Stimulated activated CD4-positive, alpha-beta T cell treated with anti-CD3 and anti-CD28 coated beads, TNF-alpha, amount 100 ng/mL, for 48 hours (primary cell): ENCODE measurements around the gene LRRC74B.
"Not testable (repeated sequence)": the region's sequence is repeated elsewhere in the genome, so short reads cannot be mapped to it uniquely, and the experiment has no call there.

Experiments
- DNase-seq, 3 donors: peaks; one replicate each; pipeline ENCODE4 v3.0.0-alpha.2; 2020; ENCODE audit warnings: low read depth in 3 of 3

The LRRC74B gene

DNA sequence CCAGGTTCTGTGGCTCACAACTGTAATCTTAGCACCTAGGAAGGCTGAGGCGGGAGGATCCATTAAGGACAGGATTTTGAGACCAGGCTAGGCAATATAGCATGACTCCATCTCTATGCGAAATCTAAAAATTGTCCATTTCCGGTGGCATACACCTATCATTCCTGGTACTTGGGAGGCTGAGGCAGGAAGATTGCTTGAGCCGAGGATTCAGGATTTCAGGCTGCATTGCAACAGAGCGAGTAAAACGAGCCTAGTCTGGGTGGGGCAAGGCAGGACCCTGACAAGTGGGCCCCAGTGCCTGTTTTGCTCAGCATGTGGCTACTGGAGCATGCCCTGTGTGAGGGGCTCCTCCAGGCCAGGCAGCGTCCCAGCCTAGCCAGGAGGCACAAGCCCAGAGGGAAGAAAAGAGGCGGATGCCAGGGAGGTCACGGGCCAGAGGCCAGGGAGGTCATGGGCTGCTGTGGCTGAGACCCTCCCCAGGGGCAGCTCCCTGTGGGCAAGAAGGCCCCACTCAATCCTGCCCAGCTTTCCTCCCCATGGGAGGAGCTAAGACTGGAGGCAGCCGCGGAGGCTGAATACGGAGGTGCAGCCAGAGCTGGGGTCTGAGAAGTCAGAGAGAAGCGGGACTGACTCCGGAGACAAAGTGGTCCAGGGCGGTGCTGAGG is 8.4 kb downstream of the LRRC74B start:
- DNase-seq, result no peak

DNA sequence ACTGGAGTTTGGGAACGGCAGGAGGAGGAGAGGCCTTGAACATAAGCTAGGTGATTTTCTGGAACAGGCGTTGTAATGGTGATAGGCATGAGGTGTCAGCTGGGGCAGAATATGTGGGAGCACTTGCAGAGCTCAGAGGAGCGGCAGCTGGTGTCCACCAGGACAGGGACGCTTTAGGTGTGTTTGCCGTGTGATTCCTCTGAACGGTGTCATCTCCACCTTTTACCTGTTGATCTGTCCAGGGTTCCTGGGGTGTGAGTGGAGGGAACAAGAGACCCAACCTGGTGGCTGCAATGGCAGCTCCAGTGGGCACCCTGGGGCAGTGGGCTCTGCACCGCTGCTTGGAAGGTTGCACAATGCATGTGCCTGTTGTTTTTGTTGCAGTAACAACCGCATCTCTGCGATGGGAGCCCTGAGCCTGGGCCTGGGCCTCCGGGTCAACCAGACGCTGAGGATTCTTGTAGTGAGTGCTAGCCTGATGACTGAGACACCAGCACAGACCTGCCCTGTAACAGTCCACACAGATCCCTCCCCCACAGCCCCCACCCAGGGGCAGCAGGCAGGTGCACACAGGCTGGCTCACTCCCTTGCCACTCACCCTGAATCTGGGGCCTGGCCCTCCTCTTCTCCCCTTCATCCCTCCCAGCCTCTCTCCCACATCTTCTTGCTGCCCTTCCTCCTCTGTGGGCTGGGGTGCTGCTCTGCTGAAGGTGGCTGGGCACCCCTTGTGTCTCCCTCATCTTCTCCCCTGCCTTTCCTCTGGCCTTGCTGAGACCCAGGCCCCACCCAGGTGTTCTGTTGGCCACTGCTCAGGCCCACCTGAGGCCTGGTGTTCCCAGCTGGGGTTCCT is 9.2 kb downstream of the LRRC74B start:
- no peak for DNase-seq

DNA sequence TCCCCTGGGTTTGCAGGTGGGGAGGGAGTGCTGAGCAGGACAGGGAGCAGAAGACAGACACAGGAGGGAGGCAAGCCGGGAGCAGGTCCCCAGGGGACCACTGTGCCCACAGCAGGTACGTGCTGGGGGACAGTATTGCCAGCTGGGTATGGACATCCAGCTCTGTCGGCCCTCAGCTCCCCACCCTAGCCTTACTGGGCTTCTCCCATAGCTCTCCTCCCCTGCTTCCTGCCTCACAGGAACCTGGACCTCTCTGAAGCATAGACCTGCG is 9.8 kb downstream of the LRRC74B start:
- no peak for DNase-seq

DNA sequence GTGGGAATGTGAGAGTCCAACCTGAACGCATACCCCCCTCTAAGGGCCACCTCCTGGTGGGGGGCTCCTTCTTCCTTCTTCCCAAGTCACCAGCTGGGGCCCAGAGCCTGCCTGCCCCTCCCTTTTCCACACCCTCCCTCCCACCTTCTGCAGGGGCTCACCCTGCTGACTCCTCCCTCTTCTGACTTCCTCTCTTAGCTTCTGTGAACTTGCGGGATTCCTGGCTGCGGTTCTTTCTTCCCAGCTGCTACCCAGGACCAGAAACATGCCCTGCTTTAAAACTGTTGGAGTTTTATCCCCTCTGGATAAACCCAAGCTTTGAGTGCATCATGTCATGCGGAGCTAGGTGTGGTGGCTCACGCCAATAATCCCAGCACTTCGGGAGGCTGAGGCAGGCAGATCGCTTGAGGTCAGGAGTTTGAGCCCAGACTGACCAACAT is 10.2 kb downstream of the LRRC74B start:
- no peak for DNase-seq

DNA sequence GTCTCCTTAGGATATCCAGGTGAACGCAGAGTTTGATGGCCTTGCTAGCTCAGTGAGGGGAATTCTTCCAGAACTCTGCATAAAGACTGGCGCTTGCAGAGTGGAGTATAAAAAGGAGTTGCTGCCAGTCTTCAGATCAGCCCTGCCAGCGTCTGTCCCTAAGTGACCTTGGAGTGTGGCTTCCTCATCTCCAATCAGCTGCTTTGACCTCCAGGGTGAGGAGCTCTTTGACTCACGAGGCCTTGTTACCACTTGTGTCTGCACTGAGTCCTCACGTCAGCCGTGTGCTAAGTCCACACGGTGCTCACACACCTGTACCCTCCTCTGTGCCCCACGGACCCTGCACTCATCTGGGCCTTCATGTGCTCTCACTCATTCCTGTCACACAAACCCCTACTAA is 14.6 kb downstream of the LRRC74B start:
- DNase-seq, result not testable (repeated sequence)

DNA sequence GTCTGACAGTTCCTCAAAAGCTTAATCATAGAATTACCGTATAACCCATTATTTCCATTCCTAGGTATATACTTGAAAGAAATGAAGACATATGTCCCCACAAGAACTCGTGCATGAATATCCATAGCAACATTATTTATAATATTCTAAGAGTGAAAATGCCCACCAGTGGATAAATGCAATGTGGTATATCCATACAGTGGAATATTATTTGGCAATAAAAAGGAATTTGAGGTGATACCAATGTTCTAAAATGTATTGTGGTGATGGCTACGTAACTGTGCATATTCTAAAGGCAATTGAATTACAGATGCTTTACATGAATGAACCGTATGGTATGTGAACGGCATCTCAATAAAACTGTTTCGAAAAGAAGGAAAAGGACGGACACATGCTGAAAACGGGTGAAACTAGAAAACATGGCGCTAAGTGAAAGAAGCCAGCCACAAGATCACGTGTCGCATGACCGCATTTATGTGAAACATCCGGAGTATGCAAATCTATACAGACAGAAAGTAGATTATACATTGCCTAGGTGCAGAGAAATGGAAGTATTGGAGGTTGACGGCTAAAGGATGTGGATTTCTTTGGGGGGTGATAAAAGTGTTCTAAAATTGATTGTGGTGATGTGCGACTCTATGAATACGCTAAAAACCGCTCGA is 16.0 kb downstream of the LRRC74B start:
- not testable (repeated sequence) for DNase-seq

DNA sequence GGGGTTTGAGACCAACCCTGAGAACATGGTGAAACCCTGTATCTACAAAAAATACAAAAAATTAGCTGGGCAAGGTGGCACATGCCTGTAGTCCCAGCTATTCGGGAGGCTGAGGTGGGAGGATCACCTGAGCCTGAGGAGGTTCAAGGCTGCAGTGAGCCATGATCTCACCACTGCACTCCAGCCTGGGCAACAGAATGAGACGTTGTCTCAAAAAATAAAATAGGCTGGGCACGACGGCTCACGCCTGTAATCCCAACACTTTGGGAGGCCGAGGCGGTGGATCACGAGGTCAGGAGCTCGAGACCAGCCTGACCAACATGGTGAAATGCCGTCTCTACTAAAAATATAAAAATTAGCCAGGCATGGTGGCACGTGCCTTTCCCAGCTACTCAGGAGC is 18.7 kb downstream of the LRRC74B start:
- DNase-seq, result not testable (repeated sequence)

DNA sequence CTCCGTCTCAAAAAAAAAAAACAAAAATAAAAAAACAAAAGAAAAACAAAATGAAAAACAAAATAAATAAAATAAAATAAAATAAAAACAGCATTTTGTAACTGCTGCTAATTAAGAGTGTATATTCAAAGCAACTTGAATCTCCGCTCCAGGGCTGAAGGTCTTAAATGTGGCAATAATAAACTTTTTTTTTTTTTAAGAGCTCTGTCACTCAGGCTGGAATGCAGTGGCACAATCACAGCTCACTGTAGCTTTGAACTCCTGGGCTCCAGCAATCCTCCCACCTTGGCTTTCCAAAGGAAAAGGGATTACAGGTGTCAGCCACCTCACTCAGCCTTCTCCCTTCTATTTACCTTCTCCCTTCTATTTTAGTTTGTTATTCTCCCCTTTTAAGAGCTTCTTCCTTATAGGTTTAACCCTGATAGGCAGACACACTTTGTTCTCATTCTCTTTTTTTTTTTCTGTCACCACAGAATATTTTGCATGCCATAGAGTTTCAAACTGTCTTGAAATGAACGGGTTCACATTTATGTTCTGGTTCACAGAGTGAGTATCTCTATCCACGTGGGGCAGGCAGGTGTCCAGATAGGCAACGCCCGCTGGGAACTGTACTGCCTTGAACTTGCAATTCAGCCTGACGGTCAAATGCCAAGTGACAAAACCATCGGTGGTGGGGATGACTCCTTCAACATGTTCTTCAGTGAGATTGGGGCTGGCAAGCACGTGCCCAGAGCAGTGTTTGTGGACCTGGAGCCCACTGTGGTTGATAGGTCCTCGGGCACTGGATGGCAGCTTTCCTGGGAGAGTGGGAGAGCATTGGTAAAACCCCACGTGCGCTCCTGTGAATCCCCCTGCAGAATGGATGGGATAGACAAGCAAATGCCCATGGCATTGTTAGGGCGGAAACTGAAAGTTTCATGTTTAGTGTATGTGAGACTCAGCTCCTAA is 19.4 kb downstream of the LRRC74B start:
- no peak for DNase-seq

DNA sequence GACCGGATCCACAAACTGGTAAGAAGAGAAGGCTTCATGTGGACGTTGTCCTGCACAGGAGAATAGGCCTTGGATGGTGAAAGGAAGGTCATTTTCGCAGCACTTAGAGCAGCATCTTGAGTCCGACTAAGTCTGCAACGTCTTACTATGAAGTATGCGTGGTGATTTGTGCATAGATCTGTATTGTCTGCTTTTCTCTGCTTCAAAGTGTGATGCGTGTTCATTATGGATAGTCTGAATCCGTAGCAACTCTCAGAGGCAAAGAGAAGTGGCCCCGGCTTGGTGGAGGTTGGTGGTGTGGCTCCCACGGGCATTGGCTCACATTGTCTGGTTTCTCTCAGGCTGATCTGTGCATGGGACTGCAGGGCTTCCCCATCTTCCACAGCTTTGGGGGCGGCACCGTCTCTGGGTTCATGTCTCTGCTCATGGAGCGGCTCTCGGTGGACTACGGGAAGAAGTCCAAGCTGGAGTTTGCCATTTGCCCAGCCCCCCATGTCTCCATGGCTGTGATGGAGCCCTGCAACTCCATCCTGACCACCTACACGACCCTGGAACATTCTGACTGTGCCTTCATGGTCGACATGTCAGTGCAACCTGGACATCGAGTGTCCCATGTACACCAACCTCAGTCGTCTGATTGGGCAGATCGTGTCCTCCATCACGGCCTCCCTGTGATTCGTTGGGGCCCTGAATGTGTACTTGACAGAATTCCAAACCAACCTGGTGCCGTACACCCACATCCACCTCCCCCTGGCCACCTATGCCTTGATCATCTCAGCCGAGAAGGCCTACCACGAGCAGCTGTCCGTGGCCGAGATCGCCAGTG is 21.5 kb downstream of the LRRC74B start:
- DNase-seq, result no peak

DNA sequence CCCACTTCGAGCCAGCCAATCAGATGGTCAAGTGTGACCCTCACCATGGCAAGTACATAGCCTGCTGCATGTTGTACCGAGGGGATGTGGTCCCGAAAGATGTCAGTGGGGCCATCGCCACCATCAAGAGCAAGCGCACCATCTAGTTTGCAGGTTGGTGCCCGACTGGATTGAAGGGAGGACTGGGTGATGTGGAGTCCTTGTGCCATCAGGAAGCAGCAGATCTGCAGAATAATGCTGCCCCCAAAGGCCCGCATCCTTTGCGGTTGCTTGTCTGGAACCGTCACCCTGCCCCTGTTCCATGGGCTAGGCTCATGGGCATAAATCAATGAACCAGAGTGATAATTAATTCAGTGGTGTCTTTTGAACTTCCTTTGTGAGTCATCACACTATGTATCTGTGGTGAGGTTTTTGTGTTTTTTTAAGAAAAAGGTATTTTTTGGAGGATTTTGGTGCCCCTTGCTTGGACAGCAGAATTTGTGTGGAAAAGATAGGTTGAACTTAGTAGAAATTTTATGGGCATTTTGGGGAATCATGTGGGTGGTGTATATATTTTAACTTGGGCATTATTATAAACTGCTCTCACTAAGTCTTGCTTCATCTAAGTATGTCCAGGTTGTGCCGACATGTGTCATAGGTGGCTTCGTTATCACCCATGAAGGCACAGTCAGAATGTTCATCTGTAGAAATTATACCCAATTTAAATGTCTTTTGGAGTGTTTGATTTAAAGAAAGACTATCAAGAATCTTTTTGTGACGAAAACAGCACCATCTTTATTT is 22.3 kb downstream of the LRRC74B start:
- DNase-seq, result no peak

DNA sequence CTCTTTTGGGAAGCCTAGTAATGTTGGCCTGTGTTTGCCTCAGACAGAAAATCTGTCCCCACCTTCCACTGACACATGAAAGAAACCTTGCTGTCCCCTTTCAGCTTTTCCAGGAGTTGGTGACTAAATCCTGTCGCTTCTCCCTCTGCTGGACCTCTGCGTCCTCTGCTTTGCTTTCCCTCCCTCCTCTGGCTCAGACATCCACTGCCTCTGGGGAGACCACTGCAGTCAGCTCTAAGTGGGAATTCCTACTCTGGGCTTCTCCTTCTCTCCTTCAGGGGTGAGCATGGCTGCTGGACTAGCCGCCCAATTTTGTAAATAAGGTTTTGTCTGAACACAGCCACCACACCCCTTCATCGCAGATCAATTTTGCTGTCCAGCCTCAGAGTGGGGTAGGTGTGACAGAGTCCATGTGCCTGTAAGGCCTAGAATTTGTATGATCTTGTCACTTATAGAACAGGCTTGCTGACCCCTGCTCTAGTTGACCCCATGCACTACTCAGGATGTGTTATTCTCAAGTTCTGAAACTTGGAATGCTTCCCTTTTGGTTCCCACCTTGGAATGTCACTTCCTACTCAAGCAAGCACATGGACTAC is 23.0 kb downstream of the LRRC74B start:
- DNase-seq, result no peak

DNA sequence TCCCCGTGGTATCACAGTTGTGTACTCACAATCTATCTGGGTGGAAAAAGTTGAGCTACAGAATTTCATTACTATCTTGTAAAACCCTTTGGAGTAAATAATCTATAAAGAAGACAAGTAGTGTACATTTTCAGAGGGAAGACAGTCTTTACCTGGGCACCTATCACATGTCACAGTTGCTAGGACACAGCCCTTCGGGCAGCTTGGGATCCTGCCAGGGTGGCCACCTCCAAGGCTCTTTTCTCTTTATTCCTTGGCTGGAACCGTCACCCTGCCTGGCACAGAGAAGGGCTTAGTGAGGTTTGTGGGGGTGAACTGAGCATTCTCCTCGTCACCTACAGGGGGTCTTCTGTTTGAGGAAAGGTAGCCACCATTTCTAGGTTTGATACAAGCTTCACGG is 23.6 kb downstream of the LRRC74B start:
- DNase-seq, result no peak

DNA sequence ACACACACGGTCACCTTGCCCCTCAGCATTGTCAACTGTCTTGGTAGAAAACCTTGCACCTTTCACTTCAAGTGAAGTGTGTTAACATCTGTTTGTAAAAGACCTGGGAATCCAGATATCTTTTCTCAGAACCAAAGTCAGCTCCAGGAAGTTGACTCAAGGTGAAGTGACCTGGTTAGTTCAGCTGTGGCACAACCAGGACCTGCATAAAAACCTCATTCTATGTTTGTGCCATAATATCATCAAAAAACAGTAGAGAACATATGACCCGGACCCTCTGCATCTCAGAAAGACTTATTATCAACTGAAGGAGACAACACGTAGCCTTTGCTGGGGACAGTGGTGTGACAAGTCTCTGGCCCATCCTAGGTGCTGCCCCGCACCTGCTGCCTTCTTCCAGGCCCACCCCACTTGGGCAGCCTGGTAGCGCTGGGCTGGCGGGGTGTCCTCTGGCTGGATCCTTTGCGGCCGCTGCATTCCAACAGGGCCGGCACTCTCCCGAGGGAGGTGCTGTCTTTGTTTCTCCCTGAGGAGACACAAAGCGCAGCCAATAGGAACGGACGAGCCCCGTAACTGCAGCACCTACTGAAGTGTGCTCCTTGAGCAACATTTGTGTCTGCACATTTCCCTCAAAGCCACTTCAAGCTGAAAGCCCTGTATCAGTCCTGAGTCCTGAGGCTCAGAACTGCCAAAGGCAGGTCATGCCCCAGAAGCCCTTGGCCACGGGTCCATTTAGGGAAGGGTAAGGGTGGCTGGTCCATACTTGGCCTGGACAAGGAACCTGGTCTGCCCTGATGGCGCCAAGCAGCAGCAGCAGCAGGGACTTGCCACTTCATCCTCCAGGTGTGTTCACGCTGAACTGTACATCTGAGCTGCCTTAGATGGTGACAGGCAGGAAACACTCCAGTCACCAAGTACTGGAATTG is 25.2 kb downstream of the LRRC74B start:
- no peak for DNase-seq

DNA sequence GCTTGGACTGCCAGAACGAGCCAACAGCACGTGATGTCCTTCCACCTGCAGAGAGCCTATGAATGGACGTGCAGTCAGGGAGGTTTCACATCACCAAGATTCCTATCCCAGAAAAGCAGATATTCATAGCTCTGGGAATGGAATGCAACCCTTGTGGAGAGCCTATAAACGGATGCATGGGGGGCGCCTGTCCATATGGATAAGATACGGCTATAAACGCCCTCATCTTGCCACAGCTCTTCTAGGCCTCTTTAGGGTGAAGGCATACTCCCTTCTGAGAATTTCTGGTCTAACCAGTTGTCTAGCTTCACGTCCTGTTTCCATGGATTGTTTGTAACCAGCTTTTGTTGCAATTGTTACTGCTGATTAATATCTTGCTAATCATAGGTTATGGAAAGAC is 26.1 kb downstream of the LRRC74B start:
- DNase-seq, result not testable (repeated sequence)

DNA sequence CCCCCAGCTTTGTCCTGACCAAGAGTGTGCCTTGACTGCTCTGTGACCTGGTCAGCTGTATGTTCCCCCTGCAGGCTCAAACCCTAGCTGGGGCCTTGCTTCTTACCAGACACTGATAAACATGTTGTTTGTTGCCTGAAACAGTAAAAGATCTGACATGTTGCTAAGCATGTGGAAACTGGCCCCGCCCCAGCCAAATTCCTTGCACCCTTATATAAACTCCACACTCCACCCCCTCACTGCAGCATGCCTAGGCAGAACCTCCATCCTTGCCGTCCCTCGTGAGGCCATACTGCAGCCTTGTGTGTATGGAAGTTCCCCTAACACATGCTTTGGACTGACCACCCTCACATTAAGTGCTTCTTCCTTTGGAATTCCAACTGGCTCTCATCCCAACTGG is 27.3 kb downstream of the LRRC74B start:
- DNase-seq, result no peak

DNA sequence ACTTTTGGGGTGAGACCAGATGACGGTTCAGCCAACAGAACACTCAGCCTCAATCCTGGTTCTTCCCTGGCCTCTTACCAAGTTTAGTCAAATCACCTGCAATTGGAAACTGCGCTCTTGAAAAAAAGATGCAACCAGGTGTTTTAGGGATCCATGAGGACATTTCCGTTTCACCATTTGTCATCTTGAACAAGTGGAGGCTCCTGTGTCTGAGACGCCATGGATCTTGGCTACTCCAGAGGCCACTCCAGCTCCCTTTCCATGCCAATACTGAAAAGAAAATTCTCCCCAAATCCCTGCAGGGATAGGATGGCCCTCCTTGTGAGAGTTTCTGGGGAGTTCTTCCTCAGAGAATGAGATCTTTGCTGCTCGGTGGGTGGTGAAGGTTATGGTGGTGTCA is 27.7 kb downstream of the LRRC74B start:
- DNase-seq, result no peak

DNA sequence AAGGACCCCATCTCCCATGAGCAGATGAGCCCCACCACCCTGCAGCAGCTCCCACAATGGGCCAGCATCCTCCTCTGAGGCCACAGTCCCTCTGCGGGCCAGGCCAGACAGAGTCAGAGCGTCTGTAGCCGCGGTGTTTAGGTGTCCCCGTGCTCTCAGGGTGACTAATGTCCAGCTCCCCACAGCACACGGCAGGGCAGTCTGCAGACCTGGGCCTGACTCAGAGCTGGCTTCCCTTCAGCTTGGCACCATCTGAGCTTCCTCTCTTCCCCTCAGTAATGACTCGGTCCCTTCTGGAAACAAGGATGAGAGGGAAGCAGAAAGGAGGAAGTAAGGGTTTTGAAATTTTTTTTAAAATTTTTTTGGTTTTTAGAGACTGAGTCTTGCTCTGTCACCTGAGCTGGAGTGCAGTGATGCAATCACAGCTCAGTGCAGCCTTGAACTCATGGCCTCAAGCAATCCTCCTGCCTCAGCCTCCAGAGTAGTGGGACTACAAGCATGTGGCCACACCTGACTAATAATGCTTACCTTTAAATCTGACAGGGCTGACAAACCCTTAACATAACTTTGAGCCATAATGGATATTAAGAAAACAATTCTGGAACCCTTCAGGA is 28.5 kb downstream of the LRRC74B start:
- no peak for DNase-seq

DNA sequence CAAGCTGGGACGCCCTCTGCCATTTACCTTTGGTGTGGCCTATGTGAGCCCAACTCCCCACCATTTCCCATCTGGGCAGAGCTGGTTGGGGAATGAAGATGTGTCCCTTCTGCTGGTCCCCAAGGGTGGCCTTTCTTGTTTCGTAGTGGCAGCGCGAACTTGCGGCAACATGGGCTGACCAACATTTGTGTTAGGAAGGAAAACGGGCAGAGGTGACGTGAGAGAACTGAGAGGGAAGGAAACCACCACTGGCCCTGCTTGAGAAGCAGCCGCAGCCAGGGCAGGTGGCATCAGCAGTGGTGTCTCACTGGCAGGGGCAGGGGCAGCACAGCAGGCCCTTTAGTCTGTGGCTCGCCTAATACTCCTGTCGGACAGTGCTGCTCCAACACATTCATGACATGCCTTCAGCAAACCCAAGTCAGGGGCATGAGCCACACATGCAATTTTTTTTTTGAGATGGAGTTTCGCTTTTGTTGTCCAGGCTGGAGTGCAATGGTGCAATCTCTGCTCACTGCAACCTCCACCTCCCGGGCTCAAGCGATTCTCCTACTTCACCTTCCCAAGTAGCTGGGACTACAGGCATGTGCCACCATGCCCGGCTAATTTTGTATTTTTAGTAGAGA is 29.9 kb downstream of the LRRC74B start:
- no peak for DNase-seq
